ENCODE measurements around the gene KCNQ5. TPM values are rescaled to one million over a fixed set of nuclear protein-coding genes. Genes with fewer than 3 reads are reported as not detected.
A peak's percentile ranks its signal among the peaks of the same experiment; 100 is the strongest.

KCNQ5 gene
- total and polyA plus RNA-seq, 11 donors, result 0.06 to 0.18 TPM; not detected in 9

DNA sequence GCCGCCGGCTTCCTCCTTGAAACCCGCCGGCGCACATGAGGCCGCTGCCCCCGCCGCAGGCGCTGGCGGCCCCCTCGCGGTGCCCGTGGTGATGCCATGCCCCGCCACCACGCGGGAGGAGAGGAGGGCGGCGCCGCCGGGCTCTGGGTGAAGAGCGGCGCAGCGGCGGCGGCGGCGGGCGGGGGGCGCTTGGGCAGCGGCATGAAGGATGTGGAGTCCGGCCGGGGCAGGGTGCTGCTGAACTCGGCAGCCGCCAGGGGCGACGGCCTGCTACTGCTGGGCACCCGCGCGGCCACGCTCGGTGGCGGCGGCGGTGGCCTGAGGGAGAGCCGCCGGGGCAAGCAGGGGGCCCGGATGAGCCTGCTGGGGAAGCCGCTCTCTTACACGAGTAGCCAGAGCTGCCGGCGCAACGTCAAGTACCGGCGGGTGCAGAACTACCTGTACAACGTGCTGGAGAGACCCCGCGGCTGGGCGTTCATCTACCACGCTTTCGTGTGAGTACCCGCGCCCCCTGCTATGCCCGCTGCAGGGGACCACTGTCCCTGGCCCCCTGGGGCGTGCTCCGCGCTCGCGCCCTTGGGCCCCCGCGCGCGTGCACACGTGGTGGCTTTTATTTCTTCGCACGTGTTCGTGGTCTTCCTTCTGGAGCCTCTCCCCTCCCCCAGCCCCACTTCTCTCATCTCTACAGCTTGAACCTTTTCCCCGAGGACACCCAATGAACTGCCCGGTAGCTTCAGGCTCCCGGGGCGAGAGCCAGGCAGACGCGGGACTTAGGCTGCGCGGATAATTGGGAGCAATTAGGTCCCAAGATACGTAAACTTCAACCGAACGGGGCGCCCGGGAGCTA lies 453 bp downstream of the KCNQ5 start:
- H3K27ac ChIP-seq, result no peak overlapping the region
- DNase-seq (peak in 4 of 5 donors; percentile 6 to 70 (median 20)), ATAC-seq (peak in 3 of 4 donors; percentile 16 to 49 (median 18))
- WGBS, 4 donors, result 1 to 2% (median 1%) methylated on average over 21 to 89 of the region's 89 CpGs
- H3K9me3 ChIP-seq, result no peaks in the 10 kb centered on the region
- H3K27me3 ChIP-seq, result peaks cover 17 to 68% (median 34%) of the 10 kb centered on the region in 9 donors
- H3K4me3 ChIP-seq, result peak overlapping the region; percentile 9 to 61 (median 46)
- intact Hi-C loops (cut with DNase I), result loop anchor here in 4 of 10 donors (5.0 to 10.0 kb wide), 2 partner anchors 510 to 512 kb away; no protein-coding TSS in a partner anchor
- H3K4me1 ChIP-seq, result peaks cover 0 to 39% (median 19%) of the 10 kb centered on the region in 12 donors
- H3K36me3 ChIP-seq, result no peaks in the 10 kb centered on the region
- no peak for TF ChIP-seq POLR2A (IDR thresholded peaks at IDR 0.05)
- TF ChIP-seq, protein P1, sequence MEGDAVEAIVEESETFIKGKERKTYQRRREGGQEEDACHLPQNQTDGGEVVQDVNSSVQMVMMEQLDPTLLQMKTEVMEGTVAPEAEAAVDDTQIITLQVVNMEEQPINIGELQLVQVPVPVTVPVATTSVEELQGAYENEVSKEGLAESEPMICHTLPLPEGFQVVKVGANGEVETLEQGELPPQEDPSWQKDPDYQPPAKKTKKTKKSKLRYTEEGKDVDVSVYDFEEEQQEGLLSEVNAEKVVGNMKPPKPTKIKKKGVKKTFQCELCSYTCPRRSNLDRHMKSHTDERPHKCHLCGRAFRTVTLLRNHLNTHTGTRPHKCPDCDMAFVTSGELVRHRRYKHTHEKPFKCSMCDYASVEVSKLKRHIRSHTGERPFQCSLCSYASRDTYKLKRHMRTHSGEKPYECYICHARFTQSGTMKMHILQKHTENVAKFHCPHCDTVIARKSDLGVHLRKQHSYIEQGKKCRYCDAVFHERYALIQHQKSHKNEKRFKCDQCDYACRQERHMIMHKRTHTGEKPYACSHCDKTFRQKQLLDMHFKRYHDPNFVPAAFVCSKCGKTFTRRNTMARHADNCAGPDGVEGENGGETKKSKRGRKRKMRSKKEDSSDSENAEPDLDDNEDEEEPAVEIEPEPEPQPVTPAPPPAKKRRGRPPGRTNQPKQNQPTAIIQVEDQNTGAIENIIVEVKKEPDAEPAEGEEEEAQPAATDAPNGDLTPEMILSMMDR (IDR thresholded peaks at IDR 0.05), result peak in 1 of 12 donors; percentile 7

DNA sequence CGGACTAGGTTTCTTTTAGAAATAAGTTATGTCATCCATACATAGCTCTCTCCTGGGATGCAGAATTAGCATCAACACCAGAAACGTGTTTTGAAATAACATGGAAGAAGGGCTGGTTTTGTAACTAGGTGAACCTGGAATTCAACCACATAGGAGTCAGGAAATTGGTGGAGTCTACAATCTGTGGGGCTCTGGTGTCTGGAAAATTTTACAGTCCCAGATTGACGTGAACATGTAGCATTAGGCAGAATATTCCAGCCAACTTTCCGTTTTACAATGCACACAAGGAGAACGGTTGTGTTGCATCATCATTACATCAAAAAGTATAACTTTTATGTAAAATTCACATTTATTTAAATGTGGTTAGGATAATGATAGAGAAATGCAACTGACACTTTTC lies 1.9 kb downstream of the KCNQ5 start:
- TF ChIP-seq, protein P1 (IDR thresholded peaks at IDR 0.05), result no peak
- no peak for TF ChIP-seq POLR2A (IDR thresholded peaks at IDR 0.05)
- DNase-seq (no peak), ATAC-seq (no peak)
- H3K4me3 ChIP-seq, result no peak overlapping the region
- H3K27me3 ChIP-seq, result peaks cover 17 to 57% (median 34%) of the 10 kb centered on the region in 9 donors
- no peak overlapping the region for H3K27ac ChIP-seq
- intact Hi-C loops (cut with DNase I), result loop anchor here in 4 of 10 donors (5.0 to 10.0 kb wide), 2 partner anchors 508 to 511 kb away; no protein-coding TSS in a partner anchor
- WGBS, 4 donors, result 42 to 53% (median 45%) methylated on average over 5 of the region's 5 CpGs
- no peaks in the 10 kb centered on the region for H3K36me3 ChIP-seq
- no peaks in the 10 kb centered on the region for H3K9me3 ChIP-seq
- peaks cover 0 to 39% (median 19%) of the 10 kb centered on the region in 12 donors for H3K4me1 ChIP-seq

DNA sequence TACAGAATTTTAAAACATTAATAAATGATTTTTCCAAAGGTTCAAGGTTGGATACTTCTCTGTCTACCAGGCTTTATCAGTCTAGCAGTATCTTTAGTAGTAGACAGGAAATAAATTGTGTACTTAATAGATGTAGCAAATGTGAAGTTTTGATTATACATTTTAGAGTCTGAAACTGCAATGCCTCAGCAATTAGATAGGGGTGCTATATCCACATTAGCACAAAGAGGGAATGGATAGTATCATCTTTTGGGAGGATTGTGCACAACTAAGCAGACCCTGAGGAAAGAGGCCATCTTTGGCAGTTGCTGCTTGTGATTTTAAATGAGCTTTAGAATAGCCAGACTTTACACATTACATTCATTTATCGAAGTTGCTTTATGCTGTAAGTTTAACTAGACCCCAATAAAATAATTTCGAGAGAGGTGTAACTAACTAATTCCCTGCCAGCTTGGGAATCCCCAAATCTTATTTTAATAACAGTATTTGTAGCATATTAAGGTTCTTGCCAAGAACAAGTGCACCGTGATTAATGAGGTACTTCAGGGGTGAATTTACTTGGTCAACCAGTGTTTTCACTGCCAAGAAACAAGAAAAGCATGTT lies 2.8 kb downstream of the KCNQ5 start:
- Histone ChIP-seq H3K27ac (no peak overlapping the region), H3K27me3 (peaks cover 17 to 57% (median 33%) of the 10 kb centered on the region in 9 donors), H3K4me1 (peaks cover 0 to 36% (median 19%) of the 10 kb centered on the region in 12 donors), H3K36me3 (no peaks in the 10 kb centered on the region), H3K9me3 (no peaks in the 10 kb centered on the region), H3K4me3 (no peak overlapping the region)
- no peak for TF ChIP-seq POLR2A (IDR thresholded peaks at IDR 0.05)
- TF ChIP-seq, protein P1 (IDR thresholded peaks at IDR 0.05), result peak in 11 of 12 donors; percentile 7 to 51 (median 31)
- DNase-seq, result no peak
- WGBS, 4 donors, result 80 to 83% (median 82%) methylated on average over 3 of the region's 3 CpGs
- intact Hi-C loops (cut with DNase I), result loop anchor here in 4 of 10 donors (5.0 to 10.0 kb wide), 2 partner anchors 508 to 510 kb away; no protein-coding TSS in a partner anchor
- ATAC-seq, result no peak

DNA sequence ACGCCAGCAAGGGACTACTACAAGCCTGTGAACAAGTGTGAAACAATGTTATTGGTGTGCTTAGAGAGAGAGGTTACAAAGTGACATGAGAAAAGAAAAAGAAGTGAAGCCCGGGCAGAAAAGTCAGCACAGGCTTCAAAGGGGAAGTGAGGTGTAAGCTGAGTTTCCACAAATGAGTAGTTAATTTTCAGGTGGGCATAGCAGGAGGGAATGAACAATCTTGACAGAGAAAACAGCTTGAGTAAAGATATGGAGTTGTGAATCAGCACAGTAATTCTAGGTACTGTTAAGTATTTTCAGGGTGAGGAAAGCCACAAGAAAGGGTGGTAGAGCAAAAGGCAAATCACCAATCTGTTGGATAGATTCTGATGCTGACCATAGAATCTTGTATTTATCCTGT lies 4.3 kb downstream of the KCNQ5 start:
- Histone ChIP-seq H3K27me3 (peaks cover 15 to 50% (median 33%) of the 10 kb centered on the region in 9 donors), H3K4me3 (no peak overlapping the region), H3K27ac (no peak overlapping the region), H3K36me3 (no peaks in the 10 kb centered on the region), H3K9me3 (no peaks in the 10 kb centered on the region), H3K4me1 (peaks cover 0 to 21% (median 12%) of the 10 kb centered on the region in 12 donors)
- no peak for DNase-seq
- intact Hi-C loops (cut with DNase I), result loop anchor here in 2 of 10 donors (10.0 kb wide), 1 partner anchor 509 kb away; no protein-coding TSS in a partner anchor
- no peak for ATAC-seq
- WGBS, 4 donors, result 69 to 83% (median 76%) methylated on average over 2 of the region's 2 CpGs
- no peak for TF ChIP-seq POLR2A (IDR thresholded peaks at IDR 0.05)
- TF ChIP-seq, protein P1 (IDR thresholded peaks at IDR 0.05), result no peak
